H1 (cell line): Measurements from ENCODE around the gene TMEM238. TPM values are rescaled to one million over a fixed set of nuclear protein-coding genes. Genes with fewer than 3 reads are reported as not detected.

Experiments
- ASH2L ChIP-seq: fragments of 200-600, 300-600 bp; sonication (generic); IDR thresholded peaks from one replicate; pipeline ENCODE4 v1.7.1; 2017; ENCODE audit warnings: low read length
- CBX5 ChIP-seq: fragments of 300-800, 300-1000 bp; sonication (generic); IDR thresholded peaks from 2 replicates; pipeline ENCODE4 v1.7.1; 2016; ENCODE audit warnings: antibody characterized with exemption, low read length, low read depth
- GABPA ChIP-seq: IDR thresholded peaks from 2 replicates; pipeline ENCODE4 v1.6.1; 2011; ENCODE audit warnings: mild to moderate bottlenecking, low read length, moderate library complexity, borderline replicate concordance; ENCODE audit not compliant: insufficient read depth
- GTF2F1 ChIP-seq: IDR thresholded peaks from 2 replicates; pipeline ENCODE4 v1.6.1; 2012; ENCODE audit warnings: low read depth, low read length, improper control_type of control experiment, borderline replicate concordance
- JUN ChIP-seq: IDR thresholded peaks from 2 replicates; pipeline ENCODE4 v1.6.1; 2011; ENCODE audit warnings: low read depth, mild to moderate bottlenecking, improper control_type of control experiment, low read length
- JUND ChIP-seq: IDR thresholded peaks from 2 replicates; pipeline ENCODE4 v1.6.1; 2011; ENCODE audit warnings: mild to moderate bottlenecking, improper control_type of control experiment, low read length
- KDM4A ChIP-seq: IDR thresholded peaks from one replicate; pipeline ENCODE4 v1.7.1; 2012; ENCODE audit warnings: low read depth, mild to moderate bottlenecking, moderate library complexity, low read length, inconsistent platforms; ENCODE audit not compliant: severe bottlenecking
- MAX ChIP-seq: IDR thresholded peaks from 2 replicates; pipeline ENCODE4 v1.6.1; 2012; ENCODE audit warnings: inconsistent platforms
- PHF8 ChIP-seq: fragments of 200-600 bp; sonication (generic); conservative IDR thresholded peaks from 2 replicates; pipeline ENCODE4 v1.7.1; 2012; ENCODE audit warnings: low read depth, mild to moderate bottlenecking, inconsistent platforms, low read length, moderate library complexity
- POLR2A ChIP-seq, 2 experiments: IDR thresholded peaks; 1 replicate in 1 of 2; 2 replicates in 1 of 2; pipeline ENCODE4 v1.6.1; 2011; ENCODE audit warnings: low read depth in 2 of 2, low read length in 2 of 2, mild to moderate bottlenecking in 2 of 2; ENCODE audit errors: control extremely low read depth in 1 of 2
- POLR2AphosphoS5 ChIP-seq: IDR thresholded peaks from 2 replicates; pipeline ENCODE4 v1.6.1; 2011; ENCODE audit warnings: low read depth, low read length
- RFX5 ChIP-seq: IDR thresholded peaks from 2 replicates; pipeline ENCODE4 v1.6.1; 2011; ENCODE audit warnings: low read depth, low read length, improper control_type of control experiment, borderline replicate concordance
- SAP30 ChIP-seq: fragments of 300-600 bp; sonication (generic); IDR thresholded peaks from 2 replicates; pipeline ENCODE4 v1.7.1; 2012; ENCODE audit warnings: low read length, moderate library complexity, mild to moderate bottlenecking, inconsistent platforms; ENCODE audit not compliant: insufficient read depth, insufficient replicate concordance
- TAF1 ChIP-seq: IDR thresholded peaks from 2 replicates; pipeline ENCODE4 v1.6.1; 2011; ENCODE audit warnings: mild to moderate bottlenecking, low read depth, low read length
- TAF7 ChIP-seq: optimal IDR thresholded peaks from 2 replicates; pipeline ENCODE3; 2011; ENCODE audit warnings: low read depth, mild to moderate bottlenecking, inconsistent platforms, low read length, moderate library complexity, borderline replicate concordance
- TBP ChIP-seq: IDR thresholded peaks from 2 replicates; pipeline ENCODE4 v1.6.1; 2011; ENCODE audit warnings: low read depth, low read length, improper control_type of control experiment
- polyA plus RNA-seq, 7 experiments: library from polyadenylated mRNA; depleted of rRNA in 3 of 7; stranded (reverse) in 5 of 7; unstranded in 2 of 7; fragments of >200 nt in 5 of 7; fragments of 200-250 nt in 2 of 7; gene quantifications; 1 replicate in 5 of 7; 2 replicates in 1 of 7; 4 replicates in 1 of 7; pipeline versions ENCODE4 v1.2.1 to v1.2.3, GENCODE V29; 2011 to 2013; ENCODE audit warnings: missing spikeins in 2 of 7, mixed read lengths in 2 of 7
- total RNA-seq: library from RNA; stranded (reverse); fragmentation: NEBNext Ultra II Directional; extraction: Animal tissue kit (Norgen Biotek cat#: 25700); gene quantifications from 2 replicates; pipeline ENCODE4 v1.2.1, GENCODE V29; 2021

The TMEM238 gene
- total and polyA plus RNA-seq, 2 of the 8 experiments (the other 6 are each of a cell fraction or from before 2014, with no cell fraction given), result 0.53 to 3.8 TPM

GRCh38 chr19:55385724-55386492 lies 1.8 kb upstream of the TMEM238 start, which contains the start of gene RPL28 (continued):
- TF ChIP-seq KDM4A (peak; percentile 37), MAX (peak; percentile 64), SAP30 (peak; percentile 93), CBX5 (no peak), RFX5 (0 out of 2 replicates have a peak, but pooled peaks have one; percentile 4), JUN (no peak), POLR2AphosphoS5 (peak; percentile 100), POLR2A (IDR thresholded peaks at IDR 0.05; ENCODE audit: control extremely low read depth in 1 of 2, low read depth in 2 of 2, low read length in 2 of 2) (peak; percentile 100), GABPA (peak; percentile 83; the same call in 1 of the 2 replicates), TBP (peak; percentile 98), PHF8 (peak; percentile 85), TAF1 (peak; percentile 100), JUND (no peak), GTF2F1 (peak; percentile 89), ASH2L (peak; percentile 23), TAF7 (peak; percentile 97)
